NCI-H187 treated with DMSO at 0.1 percent for 48 hours (cell line): ENCODE data around the gene RAB8A.

ENCODE experiments used
- DNase-seq: peaks from one replicate; lab custom pipeline; 2025; lab: John Stamatoyannopoulos, UW

The RAB8A gene

GRCh38 chr19:16111160-16111908 is at the start of gene RAB8A:
TSS of gene RAB8A (plus strand) at chr19:16111889. CDS start at chr19:16111902, 13 bp downstream.
- peak; percentile 67 for DNase-seq

- DNase-seq = no peak
These were observed 49.7 kb upstream of the RAB8A start for GRCh38 chr19:16061943-16062342.

DNA sequence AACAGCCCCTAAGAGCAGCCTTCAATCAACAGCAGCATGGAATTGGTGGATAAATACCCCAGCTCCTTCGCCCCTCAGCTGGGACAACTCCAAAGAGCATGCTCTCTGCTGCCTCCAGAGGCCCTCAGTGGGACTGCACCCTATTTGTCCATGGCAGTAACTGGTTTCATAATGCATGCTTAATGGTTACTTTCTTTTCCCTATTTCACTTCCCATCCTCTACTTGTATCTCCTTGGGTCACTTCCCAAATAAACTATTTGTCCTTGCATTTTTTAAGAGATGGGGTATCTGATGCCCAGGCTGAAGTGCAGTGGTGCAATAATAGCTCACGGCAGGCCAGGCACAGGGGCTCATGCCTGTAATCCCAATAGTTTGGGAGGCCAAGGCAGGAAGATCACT is 48.9 kb upstream of the RAB8A start:
- no peak for DNase-seq

DNA sequence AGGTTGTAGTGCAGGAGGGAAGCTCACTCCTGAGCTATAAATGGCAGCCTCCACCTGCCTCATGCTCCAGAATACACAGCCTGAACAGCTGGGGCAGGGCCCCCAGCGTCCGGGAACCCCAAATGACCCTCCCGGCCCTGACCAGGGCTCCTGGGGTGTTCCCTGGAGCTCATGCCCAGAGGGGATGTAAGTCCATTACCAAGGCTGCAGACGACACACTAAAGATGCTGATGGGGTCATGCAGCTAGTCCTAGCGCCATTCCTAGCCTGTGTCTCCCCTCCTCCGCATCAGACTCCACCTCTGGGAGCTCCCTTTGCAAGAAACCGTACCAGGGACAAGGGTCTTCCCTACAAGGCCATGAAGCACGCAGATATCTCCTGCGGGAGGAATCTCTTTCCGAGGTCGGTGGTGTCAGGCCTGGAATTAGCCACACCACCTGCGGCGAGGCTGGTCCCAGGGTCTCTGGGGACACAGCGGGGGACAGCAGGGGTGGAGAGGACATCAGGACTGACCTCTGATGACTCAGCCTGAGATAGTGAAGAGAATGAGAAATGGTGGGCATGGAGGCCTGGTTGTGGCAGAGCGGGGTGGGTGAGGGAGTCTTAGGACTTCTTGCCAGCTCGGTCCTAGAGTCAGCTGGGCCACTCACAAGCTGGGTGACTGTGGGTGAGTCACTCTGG is 47.3 kb upstream of the RAB8A start:
- no peak for DNase-seq

GRCh38 chr19:16066611-16067104 is 45.0 kb upstream of the RAB8A start:
- no peak for DNase-seq

- DNase-seq = no peak
These were observed 44.3 kb upstream of the RAB8A start for GRCh38 chr19:16067205-16067938.

DNA sequence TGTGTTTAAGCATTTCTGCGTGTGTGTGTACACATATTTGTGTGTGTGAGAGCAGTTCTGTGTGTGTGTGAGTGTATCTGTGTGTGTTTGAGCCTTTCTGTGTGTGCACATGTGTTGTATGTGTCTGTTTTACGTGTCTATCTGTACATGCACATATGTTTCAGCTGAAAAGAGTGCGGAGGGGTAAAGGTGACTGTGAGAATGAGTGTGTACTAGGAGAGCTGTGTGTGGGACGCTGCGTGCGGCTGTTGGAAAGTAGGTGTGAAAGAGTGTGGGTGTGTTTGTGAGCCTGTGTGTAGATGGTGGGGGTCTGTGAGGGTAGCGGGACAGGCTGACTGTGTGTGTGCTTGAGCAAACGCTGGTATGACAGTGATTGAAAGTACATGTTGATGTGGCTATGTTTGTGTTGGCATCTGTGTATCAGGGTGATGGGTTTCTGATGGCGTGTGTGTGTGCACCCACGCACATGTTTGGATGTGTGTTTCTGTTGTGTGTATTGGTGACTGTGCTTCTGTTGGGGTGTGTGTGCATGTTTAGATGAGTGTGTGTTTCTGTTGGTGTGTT is 42.9 kb upstream of the RAB8A start:
- DNase-seq = no peak

DNA sequence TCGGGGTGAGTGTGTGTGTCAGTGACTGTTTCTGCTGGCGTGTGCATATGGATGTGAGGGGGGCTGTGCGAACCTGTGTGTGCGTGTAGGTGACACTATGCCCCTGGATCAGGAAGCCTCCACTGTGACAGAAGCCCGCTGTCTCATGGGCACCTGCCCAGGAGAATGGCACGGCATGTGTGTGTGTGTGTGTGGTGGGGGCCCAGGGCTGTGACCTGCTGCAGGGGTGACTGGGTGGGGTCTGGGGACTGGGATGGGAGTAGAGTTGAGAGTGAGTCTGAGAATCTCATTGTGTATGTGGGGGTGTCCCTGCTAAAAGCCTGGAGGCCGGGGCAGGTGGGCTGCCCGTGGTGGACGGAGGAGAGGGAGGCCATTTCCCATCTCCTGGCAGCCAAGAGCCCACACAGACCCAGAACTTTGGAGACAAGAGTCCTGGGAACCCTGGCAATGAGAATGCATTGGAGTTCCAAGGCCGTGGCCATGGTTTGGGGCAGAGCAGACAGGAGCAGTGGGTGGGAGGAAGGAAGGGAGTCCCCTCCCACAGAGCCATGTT is 41.8 kb upstream of the RAB8A start:
- DNase-seq = no peak

DNA sequence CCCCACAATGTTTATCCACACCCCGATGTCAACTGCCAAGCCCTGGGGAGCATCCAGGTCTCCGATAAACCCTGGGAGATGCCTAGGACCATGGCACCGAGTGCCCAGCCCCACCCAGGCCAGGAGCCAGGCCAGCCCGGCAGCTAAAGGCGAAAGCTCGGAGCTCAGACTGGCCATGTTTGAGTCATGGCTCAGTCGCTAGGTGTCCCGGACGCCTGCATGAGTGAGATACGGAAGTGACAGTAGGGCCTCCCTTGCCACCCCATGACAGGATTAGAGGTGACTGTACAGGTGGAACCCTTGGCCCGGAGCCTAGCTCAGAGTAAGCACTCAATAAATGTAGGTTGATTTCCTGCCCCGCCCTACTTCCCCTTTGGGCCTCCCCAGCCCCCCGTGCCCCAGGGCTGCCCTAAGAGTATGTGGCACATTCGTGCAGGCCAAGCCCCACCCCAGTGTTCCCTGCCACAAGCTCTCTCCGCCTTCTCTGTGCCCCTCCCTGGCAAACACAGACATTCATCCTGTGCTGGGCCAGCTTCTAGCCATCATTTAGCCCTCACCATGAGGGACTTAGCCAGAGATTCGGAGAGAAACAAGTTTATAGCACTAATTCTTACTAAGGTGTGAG is 41.2 kb upstream of the RAB8A start:
- no peak for DNase-seq

- DNase-seq = no peak
These were observed 40.5 kb upstream of the RAB8A start for GRCh38 chr19:16071072-16071691.

GRCh38 chr19:16073481-16073880 is 38.2 kb upstream of the RAB8A start:
- no peak for DNase-seq

DNA sequence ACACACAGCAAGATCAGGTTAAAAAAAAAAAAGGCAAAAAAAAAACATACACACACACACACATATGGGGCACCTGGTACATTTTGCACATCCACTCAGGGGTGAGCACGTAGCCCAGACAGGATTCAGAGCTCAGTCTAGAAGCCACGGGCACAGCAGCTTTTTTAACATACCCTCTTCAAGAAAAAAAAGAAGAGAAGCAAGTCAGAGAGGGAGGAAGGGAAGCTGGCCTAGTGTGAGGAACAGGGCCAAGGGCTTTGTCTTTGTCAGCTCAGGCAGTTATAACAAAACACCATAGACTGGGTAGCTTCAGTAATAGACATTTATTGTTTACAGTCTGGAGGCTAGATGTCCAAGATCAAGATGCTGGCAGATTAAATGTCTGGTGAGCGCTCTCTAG is 37.7 kb upstream of the RAB8A start:
- DNase-seq = no peak

DNA sequence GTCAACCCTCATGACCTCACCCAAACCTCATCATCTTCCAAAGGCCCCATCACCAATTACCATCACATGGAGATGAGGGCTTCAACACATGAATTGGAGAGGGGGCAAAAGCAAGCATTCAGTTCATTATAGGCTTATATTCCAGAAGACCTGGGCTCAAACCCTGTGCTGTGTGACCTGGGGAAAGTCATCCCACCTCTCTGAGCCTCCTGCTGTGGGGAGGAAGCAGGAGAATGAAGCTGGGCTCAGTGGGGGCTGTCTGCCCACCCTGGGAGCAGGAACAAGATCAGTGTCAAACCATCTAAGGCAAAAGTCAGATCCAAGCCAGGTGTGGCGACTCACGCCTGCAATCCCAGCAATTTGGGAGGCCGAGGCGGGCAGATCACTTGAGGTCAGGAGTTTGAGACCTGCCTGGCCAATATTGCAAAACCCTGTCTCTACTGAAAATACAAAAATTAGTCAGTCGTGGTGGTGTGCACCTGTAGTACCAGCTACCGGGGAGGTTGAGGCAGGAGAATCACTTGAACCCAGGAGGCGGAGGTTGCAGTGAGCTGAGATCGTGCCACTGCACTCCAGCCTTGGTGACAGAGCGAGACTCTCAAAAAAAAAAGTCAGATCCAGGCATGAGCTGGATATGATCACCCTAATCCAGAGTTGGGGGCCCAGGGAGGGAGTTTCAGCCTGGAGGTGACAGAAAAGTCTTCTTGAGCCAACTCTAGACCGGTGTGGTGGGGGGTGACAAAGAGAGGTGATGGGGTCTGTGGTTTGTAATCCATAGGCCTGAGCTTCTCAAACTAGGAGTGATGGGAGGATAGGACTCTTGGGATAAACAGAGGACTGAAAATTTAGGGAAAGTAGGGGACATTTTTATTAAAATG is 37.0 kb upstream of the RAB8A start:
- DNase-seq = no peak

GRCh38 chr19:16075430-16076153 is 36.1 kb upstream of the RAB8A start:
- DNase-seq = no peak

DNA sequence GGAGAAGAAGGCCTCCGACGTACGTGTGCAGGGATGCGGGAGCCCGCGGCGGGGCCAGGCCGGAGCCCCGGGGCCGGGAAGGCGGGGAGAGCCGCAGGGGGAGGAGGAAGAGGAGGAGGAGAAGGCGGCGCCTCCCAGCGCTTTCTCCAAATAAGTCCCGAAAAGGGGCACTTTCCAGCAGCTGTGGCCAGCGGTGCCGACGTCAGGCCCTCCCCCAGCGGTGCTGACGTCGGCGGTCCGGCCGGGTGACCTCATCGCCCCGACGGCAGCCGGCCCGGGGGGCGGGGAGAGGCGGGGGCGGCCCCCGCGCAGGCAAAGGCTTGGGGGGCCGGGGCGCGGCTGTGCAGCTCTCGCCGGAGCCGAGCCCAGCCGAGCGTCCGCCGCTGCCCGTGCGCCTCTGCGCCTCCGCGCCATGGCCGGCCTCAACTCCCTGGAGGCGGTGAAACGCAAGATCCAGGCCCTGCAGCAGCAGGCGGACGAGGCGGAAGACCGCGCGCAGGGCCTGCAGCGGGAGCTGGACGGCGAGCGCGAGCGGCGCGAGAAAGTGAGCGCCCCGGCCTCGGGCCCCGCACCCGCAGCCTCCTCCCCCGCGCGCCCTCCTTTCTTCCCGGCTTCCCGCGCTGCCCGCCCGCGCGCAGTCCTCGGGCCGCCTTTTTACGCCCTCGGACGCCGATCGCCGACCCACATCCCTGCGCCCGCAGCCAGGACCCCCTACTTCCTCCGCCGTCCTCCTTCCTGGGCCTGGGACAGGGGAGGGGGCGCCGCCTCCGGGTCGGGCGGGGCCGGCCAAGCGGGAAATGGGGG is 35.3 kb upstream of the RAB8A start, which contains the start of gene TPM4:
TPM4 (plus strand) TSS at position 342 of the 804 bp plus-strand sequence; CDS start at position 413, 71 bp downstream.
- DNase-seq = no peak

- no peak for DNase-seq
These were observed 34.6 kb upstream of the RAB8A start for GRCh38 chr19:16076958-16077611.

DNA sequence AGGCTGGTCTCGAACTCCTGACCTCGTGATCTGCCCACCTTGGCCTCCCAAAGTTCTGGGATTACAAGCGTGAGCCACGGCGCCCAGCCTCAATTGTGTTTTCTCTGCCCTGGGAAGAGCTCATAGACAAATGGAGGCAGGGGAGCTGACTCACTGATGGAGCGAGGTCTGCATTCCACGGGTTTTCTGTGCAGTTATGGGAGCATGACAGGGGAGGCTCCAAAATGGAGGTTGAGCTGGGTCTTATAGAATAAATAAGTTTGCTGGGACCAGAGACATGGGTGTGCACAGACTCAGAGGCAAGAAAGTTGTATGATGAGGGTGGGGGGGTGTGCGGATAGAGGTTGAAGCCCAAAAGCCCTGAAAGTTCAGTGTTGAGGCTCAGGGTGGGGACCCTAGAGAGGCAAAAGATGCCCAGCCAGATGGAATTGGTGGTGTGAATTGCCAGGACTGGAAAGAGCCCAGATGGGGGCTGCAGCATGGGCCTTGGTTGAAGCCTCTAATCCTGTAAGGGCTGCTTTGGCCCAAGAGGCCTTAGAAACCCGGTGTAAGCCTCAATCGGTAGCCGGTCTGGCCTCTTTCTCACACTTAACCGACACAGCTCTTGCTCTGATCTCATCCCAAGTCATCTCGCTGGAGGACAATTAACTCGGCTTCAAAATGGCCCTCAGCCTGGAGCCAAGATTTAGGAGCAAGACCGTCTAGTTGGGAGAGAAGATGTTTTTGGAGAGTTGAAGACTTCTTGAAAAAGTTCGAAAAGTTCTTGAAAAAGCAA is 33.5 kb upstream of the RAB8A start:
- DNase-seq = no peak
